K562 (cell line): ENCODE measurements around the gene TTC21A. TPM values are rescaled to one million over a fixed set of nuclear protein-coding genes. Genes with fewer than 3 reads are reported as not detected.
A peak's percentile ranks its signal among the peaks of the same experiment; 100 is the strongest.

Experiments
- CCAR2 ChIP-seq: fragments of 200-400 bp; formaldehyde crosslinking; IDR thresholded peaks from 2 replicates; pipeline ENCODE4 v1.6.1; 2017; ENCODE audit warnings: mild to moderate bottlenecking, low read depth, low read length
- EP300 ChIP-seq: IDR thresholded peaks from 2 replicates; pipeline ENCODE4 v1.6.1; 2012; ENCODE audit warnings: low read length, improper control_type of control experiment
- FOXK2 ChIP-seq, 2 experiments: fragments of 450-650 bp; IDR thresholded peaks in 1 of 2; conservative IDR thresholded peaks in 1 of 2; 2 replicates each; pipeline ENCODE4 v1.6.1; 2016; ENCODE audit warnings: low read depth in 2 of 2, mild to moderate bottlenecking in 1 of 2
- KDM4B ChIP-seq, 2 experiments: fragments of 450-650 bp in 1 of 2; sonication (generic) in 1 of 2; IDR thresholded peaks; 2 replicates each; pipeline ENCODE4 v1.6.1; 2016 to 2017; ENCODE audit warnings: borderline replicate concordance in 2 of 2, antibody characterized with exemption in 1 of 2, low read depth in 1 of 2, mild to moderate bottlenecking in 1 of 2
- KDM5B ChIP-seq: fragments of 200-600 bp; sonication (generic); IDR thresholded peaks from 2 replicates; pipeline ENCODE4 v1.6.1; 2012; ENCODE audit warnings: low read depth, mild to moderate bottlenecking, moderate library complexity, low read length, control low read depth, inconsistent platforms; ENCODE audit not compliant: insufficient replicate concordance
- KLF1 ChIP-seq: fragments of 450-650 bp; IDR thresholded peaks from 2 replicates; pipeline ENCODE4 v1.6.1; 2016; ENCODE audit warnings: missing genetic modification characterization, missing compliant biosample characterization
- MTA1 ChIP-seq: fragments of 450-650 bp; IDR thresholded peaks from 2 replicates; pipeline ENCODE4 v1.6.1; 2017; ENCODE audit warnings: borderline replicate concordance
- MTA3 ChIP-seq: fragments of 450-650 bp; formaldehyde crosslinking; IDR thresholded peaks from 2 replicates; pipeline ENCODE4 v1.6.1; 2017; ENCODE audit warnings: mild to moderate bottlenecking, borderline replicate concordance
- PURB ChIP-seq: sonication (generic); formaldehyde crosslinking; IDR thresholded peaks from 2 replicates; pipeline ENCODE4 v1.9.0; 2021; ENCODE audit warnings: low read depth, mild to moderate bottlenecking, missing genetic modification reagents
- SMC3 ChIP-seq: conservative IDR thresholded peaks from 2 replicates; pipeline ENCODE4 v1.6.1; 2011; ENCODE audit warnings: low read depth, low read length, improper control_type of control experiment; ENCODE audit not compliant: insufficient read depth
- ZBTB8A ChIP-seq: fragments of 450-650 bp; IDR thresholded peaks from 2 replicates; pipeline ENCODE4 v1.6.1; 2018; ENCODE audit warnings: mild to moderate bottlenecking, moderate library complexity; ENCODE audit not compliant: partially characterized antibody
- ZKSCAN3 ChIP-seq: fragments of 250-450 bp; sonication (Bioruptor Pico); IDR thresholded peaks from 2 replicates; pipeline ENCODE4 v1.4.0; 2020
- ZNF134 ChIP-seq: fragments of 250-450 bp; sonication (Bioruptor Pico); conservative IDR thresholded peaks from 2 replicates; pipeline ENCODE4 v1.4.0; 2020
- ZNF263 ChIP-seq: sonication (generic); formaldehyde crosslinking; IDR thresholded peaks from 2 replicates; pipeline ENCODE4 v1.8.0; 2022; ENCODE audit warnings: mild to moderate bottlenecking, missing genetic modification reagents, borderline replicate concordance
- ZNF274 ChIP-seq: IDR thresholded peaks from 2 replicates; pipeline ENCODE4 v1.6.1; 2011; ENCODE audit warnings: low read depth, mild to moderate bottlenecking, low read length, moderate library complexity, borderline replicate concordance
- ZNF408 ChIP-seq: fragments of 250-450 bp; sonication (Bioruptor Pico); IDR thresholded peaks from 2 replicates; pipeline ENCODE4 v1.4.0; 2020; ENCODE audit warnings: low read depth, mild to moderate bottlenecking, moderate library complexity
- ZNF696 ChIP-seq: fragments of 250-450 bp; sonication (Bioruptor Pico); conservative IDR thresholded peaks from 2 replicates; pipeline ENCODE4 v1.4.0; 2020; ENCODE audit warnings: mild to moderate bottlenecking, moderate library complexity
- ZNF780A ChIP-seq: fragments of 250-450 bp; sonication (Bioruptor Pico); IDR thresholded peaks from 2 replicates; pipeline ENCODE4 v1.5.0; 2021; ENCODE audit warnings: mild to moderate bottlenecking
- polyA plus RNA-seq, 8 experiments: library from polyadenylated mRNA; depleted of rRNA in 4 of 8; stranded (reverse) in 5 of 8; unstranded in 3 of 8; fragments of >200 nt; fragmentation: Nextera tagmentation in 2 of 8; fragmentation: Illumina TruSeq in 1 of 8; extraction: Ambion mirVana in 2 of 8; extraction: Trizol in 1 of 8; gene quantifications; 2 replicates each; pipeline versions ENCODE4 v1.2.1 to v1.2.3, GENCODE V29; 2011 to 2014; ENCODE audit warnings: inconsistent platforms in 1 of 8, missing spikeins in 1 of 8
- total RNA-seq, 7 experiments: library from RNA; depleted of rRNA in 6 of 7; stranded (reverse); fragments of >200 nt in 6 of 7; fragmentation: Illumina TruSeq in 2 of 7; extraction: Trizol in 2 of 7; gene quantifications; 2 replicates each; pipeline versions ENCODE4 v1.2.1 to v1.2.3, GENCODE V29; 2011 to 2021; ENCODE audit warnings: low replicate concordance in 1 of 7
- TF ChIP-seq, protein P1 (sequence below), 2 experiments: fragments of 450-650 bp in 1 of 2; sonication (generic) in 1 of 2; formaldehyde crosslinking in 1 of 2; IDR thresholded peaks; 2 replicates each; pipeline versions ENCODE4 v1.7.1 to v1.9.0; 2016 to 2022; ENCODE audit warnings: inconsistent platforms in 1 of 2, mild to moderate bottlenecking in 1 of 2, missing genetic modification reagents in 1 of 2
- TF ChIP-seq, protein P2 (sequence below): fragments of 450-650 bp; IDR thresholded peaks from 2 replicates; pipeline ENCODE4 v1.6.1; 2017; ENCODE audit warnings: mild to moderate bottlenecking, moderate library complexity

The TTC21A gene
- total and polyA plus RNA-seq, 9 of the 15 experiments (the other 6 are each of a cell fraction or from before 2014, with no cell fraction given) = 0.22 to 1.4 (median 0.70) TPM

DNA sequence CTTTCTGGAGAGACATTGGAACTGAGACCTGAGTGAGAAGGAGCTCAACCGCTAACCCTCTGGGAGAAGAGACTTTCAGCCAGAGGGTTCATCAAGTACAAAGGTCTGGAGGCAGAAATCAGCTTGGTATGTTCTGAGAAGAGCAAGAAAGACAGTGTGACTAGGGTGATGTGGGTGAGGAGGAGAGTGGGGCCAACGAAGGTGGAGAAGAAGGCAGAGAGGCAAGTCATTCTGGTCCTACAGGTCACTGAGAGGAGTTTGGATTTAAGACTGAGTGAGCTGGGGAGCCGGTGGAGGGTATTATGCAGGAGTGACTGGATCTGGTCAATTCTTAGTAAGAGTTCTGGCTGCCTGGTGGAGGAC is 72.7 kb downstream of the TTC21A start (continued):
- TF ChIP-seq, protein P1, sequence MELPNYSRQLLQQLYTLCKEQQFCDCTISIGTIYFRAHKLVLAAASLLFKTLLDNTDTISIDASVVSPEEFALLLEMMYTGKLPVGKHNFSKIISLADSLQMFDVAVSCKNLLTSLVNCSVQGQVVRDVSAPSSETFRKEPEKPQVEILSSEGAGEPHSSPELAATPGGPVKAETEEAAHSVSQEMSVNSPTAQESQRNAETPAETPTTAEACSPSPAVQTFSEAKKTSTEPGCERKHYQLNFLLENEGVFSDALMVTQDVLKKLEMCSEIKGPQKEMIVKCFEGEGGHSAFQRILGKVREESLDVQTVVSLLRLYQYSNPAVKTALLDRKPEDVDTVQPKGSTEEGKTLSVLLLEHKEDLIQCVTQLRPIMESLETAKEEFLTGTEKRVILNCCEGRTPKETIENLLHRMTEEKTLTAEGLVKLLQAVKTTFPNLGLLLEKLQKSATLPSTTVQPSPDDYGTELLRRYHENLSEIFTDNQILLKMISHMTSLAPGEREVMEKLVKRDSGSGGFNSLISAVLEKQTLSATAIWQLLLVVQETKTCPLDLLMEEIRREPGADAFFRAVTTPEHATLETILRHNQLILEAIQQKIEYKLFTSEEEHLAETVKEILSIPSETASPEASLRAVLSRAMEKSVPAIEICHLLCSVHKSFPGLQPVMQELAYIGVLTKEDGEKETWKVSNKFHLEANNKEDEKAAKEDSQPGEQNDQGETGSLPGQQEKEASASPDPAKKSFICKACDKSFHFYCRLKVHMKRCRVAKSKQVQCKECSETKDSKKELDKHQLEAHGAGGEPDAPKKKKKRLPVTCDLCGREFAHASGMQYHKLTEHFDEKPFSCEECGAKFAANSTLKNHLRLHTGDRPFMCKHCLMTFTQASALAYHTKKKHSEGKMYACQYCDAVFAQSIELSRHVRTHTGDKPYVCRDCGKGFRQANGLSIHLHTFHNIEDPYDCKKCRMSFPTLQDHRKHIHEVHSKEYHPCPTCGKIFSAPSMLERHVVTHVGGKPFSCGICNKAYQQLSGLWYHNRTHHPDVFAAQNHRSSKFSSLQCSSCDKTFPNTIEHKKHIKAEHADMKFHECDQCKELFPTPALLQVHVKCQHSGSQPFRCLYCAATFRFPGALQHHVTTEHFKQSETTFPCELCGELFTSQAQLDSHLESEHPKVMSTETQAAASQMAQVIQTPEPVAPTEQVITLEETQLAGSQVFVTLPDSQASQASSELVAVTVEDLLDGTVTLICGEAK (IDR thresholded peaks at IDR 0.05) = no peak
- TF ChIP-seq, protein P1 (CRISPR knock-in tag; IDR thresholded peaks at IDR 0.05) = no peak
- 0 out of 4 replicates have a peak, but pooled peaks of 1 of the 2 experiments have one; percentile 1 for TF ChIP-seq FOXK2 (conservative IDR thresholded peaks at IDR 0.05 in 1 of 2, IDR thresholded peaks at IDR 0.05 in 1 of 2; ENCODE audit: low read depth in 2 of 2)
- no peak for TF ChIP-seq EP300
- TF ChIP-seq ZNF274 = no peak
- TF ChIP-seq KDM4B (IDR thresholded peaks at IDR 0.05; ENCODE audit: borderline replicate concordance in 2 of 2, low read depth in 1 of 2) = no peak
- TF ChIP-seq ZNF263 (CRISPR knock-in tag) = no peak
- TF ChIP-seq, protein P2, sequence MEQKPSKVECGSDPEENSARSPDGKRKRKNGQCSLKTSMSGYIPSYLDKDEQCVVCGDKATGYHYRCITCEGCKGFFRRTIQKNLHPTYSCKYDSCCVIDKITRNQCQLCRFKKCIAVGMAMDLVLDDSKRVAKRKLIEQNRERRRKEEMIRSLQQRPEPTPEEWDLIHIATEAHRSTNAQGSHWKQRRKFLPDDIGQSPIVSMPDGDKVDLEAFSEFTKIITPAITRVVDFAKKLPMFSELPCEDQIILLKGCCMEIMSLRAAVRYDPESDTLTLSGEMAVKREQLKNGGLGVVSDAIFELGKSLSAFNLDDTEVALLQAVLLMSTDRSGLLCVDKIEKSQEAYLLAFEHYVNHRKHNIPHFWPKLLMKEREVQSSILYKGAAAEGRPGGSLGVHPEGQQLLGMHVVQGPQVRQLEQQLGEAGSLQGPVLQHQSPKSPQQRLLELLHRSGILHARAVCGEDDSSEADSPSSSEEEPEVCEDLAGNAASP = no peak
- no peak for TF ChIP-seq ZNF134 (CRISPR knock-in tag)
- TF ChIP-seq MTA1 = no peak
- TF ChIP-seq KDM5B = no peak
- TF ChIP-seq PURB (CRISPR knock-in tag) = no peak
- TF ChIP-seq ZNF408 (CRISPR knock-in tag) = no peak
- TF ChIP-seq ZNF696 (CRISPR knock-in tag) = no peak
- no peak for TF ChIP-seq ZBTB8A
- no peak for TF ChIP-seq ZKSCAN3
- TF ChIP-seq CCAR2 = no peak
- TF ChIP-seq MTA3 = no peak
- TF ChIP-seq KLF1 = no peak
- TF ChIP-seq SMC3 = no peak
- TF ChIP-seq ZNF780A (CRISPR knock-in tag) = no peak
